ENCODE measurements around the gene GLI3. TPM values are rescaled to one million over a fixed set of nuclear protein-coding genes. Genes with fewer than 3 reads are reported as not detected.
A peak's percentile ranks its signal among the peaks of the same experiment; 100 is the strongest.

Gene GLI3
- total RNA-seq, 1 experiment from 2014 or later: 23.1 TPM

- Mint-ChIP-seq H3K27ac (ENCODE audit: low read depth, unreplicated experiment) (peak overlapping the region; percentile 58), H3K36me3 (ENCODE audit: insufficient read depth, unreplicated experiment) (peaks cover 49% of the 10 kb centered on the region), H3K4me3 (ENCODE audit: unreplicated experiment) (no peak overlapping the region), H3K4me1 (ENCODE audit: insufficient read depth, unreplicated experiment) (peaks cover 34% of the 10 kb centered on the region), H3K9me3 (ENCODE audit: unreplicated experiment) (no peaks in the 10 kb centered on the region), H3K27me3 (ENCODE audit: insufficient read depth, unreplicated experiment) (no peaks in the 10 kb centered on the region)
- DNase-seq (ENCODE audit: unreplicated experiment): no peak
- intact Hi-C loops (cut with micrococcal nuclease): no loop called here
- POLR2A ChIA-PET: interaction anchor here (0.7 to 0.9 kb wide), 2 partner anchors 16 to 1675 kb away, joined by 3 read pairs; no protein-coding TSS in a partner anchor
- no peak for TF ChIP-seq CTCF (IDR thresholded peaks at IDR 0.05; ENCODE audit: unreplicated experiment)
- CTCF ChIA-PET: interaction anchor here (0.6 to 9.6 kb wide), 15 partner anchors 8 to 713 kb away, joined by 3 to 137 read pairs (median 5); no protein-coding TSS in a partner anchor
- BruUV-seq (replicated peaks): no TSS peak
Measured at GRCh38 chr7:41981046-41982040, 255.7 kb downstream of the GLI3 start.

GRCh38 chr7:41979834-41980307 lies 257.1 kb downstream of the GLI3 start:
- TF ChIP-seq CTCF (IDR thresholded peaks at IDR 0.05; ENCODE audit: unreplicated experiment): peak; percentile 74
- Mint-ChIP-seq H3K9me3 (ENCODE audit: unreplicated experiment) (no peaks in the 10 kb centered on the region), H3K27me3 (ENCODE audit: insufficient read depth, unreplicated experiment) (no peaks in the 10 kb centered on the region), H3K4me3 (ENCODE audit: unreplicated experiment) (no peak overlapping the region), H3K27ac (ENCODE audit: low read depth, unreplicated experiment) (peak overlapping the region; percentile 28), H3K36me3 (ENCODE audit: insufficient read depth, unreplicated experiment) (peaks cover 45% of the 10 kb centered on the region), H3K4me1 (ENCODE audit: insufficient read depth, unreplicated experiment) (peaks cover 43% of the 10 kb centered on the region)
- BruUV-seq (replicated peaks): no TSS peak
- peak; percentile 48 for DNase-seq (ENCODE audit: unreplicated experiment)
- intact Hi-C loops (cut with micrococcal nuclease): loop anchor here (2.0 kb wide), 1 partner anchor 595 kb away; no protein-coding TSS in a partner anchor
- ChIA-PET POLR2A (interaction anchor here (0.6 to 1.4 kb wide), 9 partner anchors 11 to 255 kb away, joined by 3 to 7 read pairs (median 4); no protein-coding TSS in a partner anchor), CTCF (interaction anchor here (0.6 to 9.6 kb wide), 49 partner anchors 10 to 1038 kb away, joined by 3 to 137 read pairs (median 5); no protein-coding TSS in a partner anchor)

GRCh38 chr7:41978858-41979257 lies 258.2 kb downstream of the GLI3 start:
- ChIA-PET CTCF (interaction anchor here (0.6 to 9.6 kb wide), 39 partner anchors 11 to 1568 kb away, joined by 3 to 137 read pairs (median 6); no protein-coding TSS in a partner anchor), POLR2A (interaction anchor here (0.9 to 1.7 kb wide), 7 partner anchors 12 to 712 kb away, joined by 3 to 7 read pairs (median 4); no protein-coding TSS in a partner anchor)
- BruUV-seq (replicated peaks): no TSS peak
- Mint-ChIP-seq H3K27ac (ENCODE audit: low read depth, unreplicated experiment) (no peak overlapping the region), H3K4me1 (ENCODE audit: insufficient read depth, unreplicated experiment) (peaks cover 44% of the 10 kb centered on the region), H3K27me3 (ENCODE audit: insufficient read depth, unreplicated experiment) (no peaks in the 10 kb centered on the region), H3K36me3 (ENCODE audit: insufficient read depth, unreplicated experiment) (peaks cover 50% of the 10 kb centered on the region), H3K4me3 (ENCODE audit: unreplicated experiment) (no peak overlapping the region), H3K9me3 (ENCODE audit: unreplicated experiment) (no peaks in the 10 kb centered on the region)
- no peak for DNase-seq (ENCODE audit: unreplicated experiment)
- TF ChIP-seq CTCF (IDR thresholded peaks at IDR 0.05; ENCODE audit: unreplicated experiment): no peak
- intact Hi-C loops (cut with micrococcal nuclease): loop anchor here (2.0 kb wide), 1 partner anchor 596 kb away; no protein-coding TSS in a partner anchor

Measured in MCF 10A (cell line).